Esophagus muscularis mucosa (tissue), 4 donors: ENCODE measurements around the gene RNU5D-1.

ENCODE experiments used
- CTCF ChIP-seq, 3 experiments: fragments of 200-600 bp in 2 of 3; fragments of 450-650 bp in 1 of 3; sonication (generic) in 2 of 3; IDR thresholded peaks; one replicate each; pipeline ENCODE4 v1.5.1; 2017 to 2019; ENCODE audit warnings: antibody characterized with exemption in 3 of 3, mild to moderate bottlenecking in 2 of 3, moderate library complexity in 1 of 3
- EP300 ChIP-seq: sonication (generic); formaldehyde crosslinking; IDR thresholded peaks from one replicate; pipeline ENCODE4 v1.6.1; 2017; ENCODE audit warnings: antibody characterized with exemption
- POLR2A ChIP-seq: fragments of 450-650 bp; IDR thresholded peaks from one replicate; pipeline ENCODE4 v1.6.1; 2017; ENCODE audit warnings: antibody characterized with exemption, moderate library complexity, mild to moderate bottlenecking, low read depth
- POLR2AphosphoS5 ChIP-seq, 2 donors: sonication (generic); formaldehyde crosslinking; IDR thresholded peaks; one replicate each; pipeline ENCODE4 v1.6.1; 2017; ENCODE audit warnings: antibody characterized with exemption in 2 of 2

GRCh38 chr1:44733365-44733764, 2.4 kb upstream of the RNU5D-1 start:
- TF ChIP-seq CTCF (IDR thresholded peaks at IDR 0.05) (no peak), POLR2A (no peak), POLR2AphosphoS5 (IDR thresholded peaks at IDR 0.05) (peak; percentile 15 to 39), EP300 (no peak)
